Hepatocyte (in vitro differentiated cells): Measurements from ENCODE around the gene TTLL5. TPM values are rescaled to one million over a fixed set of nuclear protein-coding genes. Genes with fewer than 3 reads are reported as not detected.

Experiments
- DNase-seq: peaks from one replicate; pipeline ENCODE4 v3.0.0-alpha.2; 2016; ENCODE audit warnings: low spot score
- H2AFZ ChIP-seq: fragments of 200-600 bp; sonication (generic); 2 replicates; pipeline ENCODE4 v1.6.0; 2016; ENCODE audit warnings: antibody characterized with exemption, mild to moderate bottlenecking
- H3K27ac ChIP-seq: fragments of 200-600 bp; sonication (generic); 2 replicates; pipeline ENCODE4 v1.5.1; 2016; ENCODE audit warnings: mild to moderate bottlenecking
- H3K27me3 ChIP-seq: fragments of 200-600 bp; sonication (generic); 2 replicates; pipeline ENCODE4 v1.6.1; 2016
- H3K36me3 ChIP-seq: fragments of 200-600 bp; sonication (generic); replicated peaks from 2 replicates; pipeline ENCODE4 v1.5.1; 2016; ENCODE audit warnings: low read depth; ENCODE audit not compliant: insufficient read depth
- H3K4me1 ChIP-seq: fragments of 200-600 bp; sonication (generic); 2 replicates; pipeline ENCODE4 v1.5.1; 2016; ENCODE audit warnings: mild to moderate bottlenecking, moderate library complexity; ENCODE audit not compliant: insufficient read depth
- H3K4me2 ChIP-seq: fragments of 200-600 bp; sonication (generic); 2 replicates; pipeline ENCODE4 v1.6.0; 2016
- H3K4me3 ChIP-seq: fragments of 200-600 bp; sonication (generic); 2 replicates; pipeline ENCODE4 v1.5.1; 2016; ENCODE audit warnings: mild to moderate bottlenecking
- H3K79me2 ChIP-seq: fragments of 200-600 bp; sonication (generic); 2 replicates; pipeline ENCODE4 v1.6.0; 2017; ENCODE audit warnings: mild to moderate bottlenecking
- H3K9me2 ChIP-seq: fragments of 200-600 bp; sonication (generic); replicated peaks from 2 replicates; pipeline ENCODE4 v1.6.0; 2017; ENCODE audit warnings: mild to moderate bottlenecking; ENCODE audit not compliant: insufficient read depth
- H3K9me3 ChIP-seq: fragments of 200-600 bp; sonication (generic); 2 replicates; pipeline ENCODE4 v1.5.1; 2016; ENCODE audit warnings: low read depth, mild to moderate bottlenecking
- H4K20me1 ChIP-seq: fragments of 200-600 bp; sonication (generic); 2 replicates; pipeline ENCODE4 v1.6.0; 2016; ENCODE audit warnings: mild to moderate bottlenecking; ENCODE audit not compliant: insufficient read depth, poor library complexity, severe bottlenecking
- EZH2 ChIP-seq: fragments of 200-600 bp; sonication (generic); IDR thresholded peaks from 2 replicates; pipeline ENCODE4 v1.6.1; 2016; ENCODE audit warnings: antibody characterized with exemption, mild to moderate bottlenecking, borderline replicate concordance
- EZH2phosphoT487 ChIP-seq: fragments of 200-600 bp; sonication (generic); IDR thresholded peaks from one replicate; pipeline ENCODE4 v1.6.1; 2018; ENCODE audit warnings: antibody characterized with exemption, mild to moderate bottlenecking, low read depth, moderate library complexity; ENCODE audit not compliant: unreplicated experiment, severe bottlenecking
- WGBS: methylation state at CpG from one replicate; pipeline ENCODE4 v1.1.6; 2016; ENCODE audit warnings: low lambda C conversion rate; ENCODE audit errors: missing lambda C conversion rate; 5-methylcytosine and 5-hydroxymethylcytosine counted together
- polyA plus RNA-seq: library from polyadenylated mRNA; unstranded; fragments of >200 nt; fragmentation: Nextera tagmentation; extraction: Ambion mirVana; gene quantifications from 2 replicates; pipeline ENCODE4 v1.2.1, GENCODE V29; 2016
- total RNA-seq: library from RNA; depleted of rRNA; stranded (reverse); fragments of >200 nt; gene quantifications from 2 replicates; pipeline ENCODE4 v1.2.3, GENCODE V29; 2014
- TF ChIP-seq, protein P1 (sequence below): fragments of 200-600 bp; sonication (generic); IDR thresholded peaks from 2 replicates; pipeline ENCODE4 v1.5.1; 2016; ENCODE audit warnings: antibody characterized with exemption, mild to moderate bottlenecking; ENCODE audit not compliant: poor library complexity

TTLL5 gene
- total and polyA plus RNA-seq, 2 experiments from 2014 or later: 8.9 to 11.1 TPM

DNA sequence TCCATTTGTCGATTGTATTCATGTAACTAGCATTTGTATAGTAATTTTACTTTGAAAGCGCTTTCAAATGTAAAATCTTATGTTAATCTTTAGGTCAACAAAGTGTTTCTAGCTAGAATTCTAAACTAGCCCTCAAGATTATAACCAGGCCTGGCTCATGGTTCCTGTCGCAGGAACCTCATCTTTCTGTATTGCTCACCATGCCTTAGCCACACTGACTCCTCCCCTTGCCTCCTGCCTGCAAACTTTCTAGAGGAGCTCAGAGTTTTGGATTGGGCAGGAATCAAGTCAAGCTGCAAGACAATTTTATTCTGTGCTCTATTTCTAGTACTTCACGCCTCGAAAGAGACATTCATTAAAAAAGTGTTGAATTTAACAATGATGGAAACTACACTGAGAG lies 220.9 kb downstream of the TTLL5 start:
- H3K4me1 ChIP-seq: peaks cover 16% of the 10 kb centered on the region
- WGBS: 94% methylated on average over 5 of the region's 5 CpGs
- no peak overlapping the region for H3K4me2 ChIP-seq
- no peak overlapping the region for H3K27ac ChIP-seq
- no peak for DNase-seq
- no peak overlapping the region for H3K4me3 ChIP-seq
- H3K36me3 ChIP-seq: no peaks in the 10 kb centered on the region
- H4K20me1 ChIP-seq: no peaks in the 10 kb centered on the region
- H2AFZ ChIP-seq: no peak overlapping the region
- no peaks in the 10 kb centered on the region for H3K9me3 ChIP-seq
- TF ChIP-seq, protein P1, sequence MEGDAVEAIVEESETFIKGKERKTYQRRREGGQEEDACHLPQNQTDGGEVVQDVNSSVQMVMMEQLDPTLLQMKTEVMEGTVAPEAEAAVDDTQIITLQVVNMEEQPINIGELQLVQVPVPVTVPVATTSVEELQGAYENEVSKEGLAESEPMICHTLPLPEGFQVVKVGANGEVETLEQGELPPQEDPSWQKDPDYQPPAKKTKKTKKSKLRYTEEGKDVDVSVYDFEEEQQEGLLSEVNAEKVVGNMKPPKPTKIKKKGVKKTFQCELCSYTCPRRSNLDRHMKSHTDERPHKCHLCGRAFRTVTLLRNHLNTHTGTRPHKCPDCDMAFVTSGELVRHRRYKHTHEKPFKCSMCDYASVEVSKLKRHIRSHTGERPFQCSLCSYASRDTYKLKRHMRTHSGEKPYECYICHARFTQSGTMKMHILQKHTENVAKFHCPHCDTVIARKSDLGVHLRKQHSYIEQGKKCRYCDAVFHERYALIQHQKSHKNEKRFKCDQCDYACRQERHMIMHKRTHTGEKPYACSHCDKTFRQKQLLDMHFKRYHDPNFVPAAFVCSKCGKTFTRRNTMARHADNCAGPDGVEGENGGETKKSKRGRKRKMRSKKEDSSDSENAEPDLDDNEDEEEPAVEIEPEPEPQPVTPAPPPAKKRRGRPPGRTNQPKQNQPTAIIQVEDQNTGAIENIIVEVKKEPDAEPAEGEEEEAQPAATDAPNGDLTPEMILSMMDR: no peak
- no peak for TF ChIP-seq EZH2phosphoT487
- TF ChIP-seq EZH2: no peak
- H3K9me2 ChIP-seq: no peaks in the 10 kb centered on the region
- H3K27me3 ChIP-seq: no peaks in the 10 kb centered on the region
- no peaks in the 10 kb centered on the region for H3K79me2 ChIP-seq

DNA sequence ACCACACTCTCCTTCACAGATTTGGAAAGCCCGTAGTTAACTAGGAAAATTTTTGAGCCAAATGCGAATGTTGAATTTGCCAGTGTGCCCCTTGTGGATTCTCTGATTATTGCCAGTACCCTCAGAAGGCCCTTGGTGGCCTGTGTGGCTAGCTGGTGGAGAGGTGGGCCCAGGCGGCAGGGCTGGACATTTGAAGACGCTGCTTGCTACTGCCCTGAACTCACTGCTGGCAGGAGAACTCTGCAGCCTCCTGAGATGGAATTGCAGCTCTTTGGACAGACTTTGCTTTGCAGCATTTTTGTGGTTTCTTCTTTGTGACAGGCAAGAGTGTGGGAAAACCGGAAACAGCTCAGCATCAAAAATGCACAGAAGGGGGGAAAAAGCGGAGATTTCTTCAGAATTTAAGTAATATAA lies 223.2 kb downstream of the TTLL5 start:
- no peak overlapping the region for H2AFZ ChIP-seq
- H3K4me1 ChIP-seq: peaks cover 6% of the 10 kb centered on the region
- TF ChIP-seq EZH2phosphoT487 (no peak), EZH2 (no peak)
- TF ChIP-seq, protein P1: peak; percentile 20
- no peak overlapping the region for H3K4me3 ChIP-seq
- whole genome bisulfite sequencing: 53% methylated on average over 6 of the region's 6 CpGs
- H3K79me2 ChIP-seq: no peaks in the 10 kb centered on the region
- H4K20me1 ChIP-seq: no peaks in the 10 kb centered on the region
- H3K27ac ChIP-seq: peak overlapping the region; percentile 74
- DNase-seq: no peak
- no peaks in the 10 kb centered on the region for H3K9me3 ChIP-seq
- no peaks in the 10 kb centered on the region for H3K36me3 ChIP-seq
- no peak overlapping the region for H3K4me2 ChIP-seq
- H3K9me2 ChIP-seq: no peaks in the 10 kb centered on the region
- no peaks in the 10 kb centered on the region for H3K27me3 ChIP-seq

DNA sequence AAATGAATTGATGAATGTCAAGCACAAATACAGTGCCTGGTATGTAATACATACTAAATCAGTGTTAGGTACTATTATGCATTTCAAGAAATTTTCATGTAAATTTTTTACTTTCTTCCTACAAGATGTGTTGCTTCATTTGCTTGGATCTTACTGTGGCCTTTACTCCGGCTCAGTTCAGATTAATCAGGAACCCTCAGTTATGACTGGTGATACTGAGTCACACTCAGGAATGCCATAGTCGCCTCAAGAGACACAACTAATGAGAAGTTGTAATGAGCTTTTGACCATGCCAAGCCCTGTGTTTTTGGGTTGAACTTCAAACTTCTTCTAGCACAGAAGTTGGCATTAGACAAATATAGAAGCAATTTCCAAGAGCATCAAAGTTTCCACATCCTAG lies 224.8 kb downstream of the TTLL5 start:
- Histone ChIP-seq H3K79me2 (no peaks in the 10 kb centered on the region), H3K9me3 (no peaks in the 10 kb centered on the region), H3K27ac (peak overlapping the region; percentile 55), H4K20me1 (no peaks in the 10 kb centered on the region), H3K4me3 (no peak overlapping the region), H2AFZ (no peak overlapping the region), H3K36me3 (no peaks in the 10 kb centered on the region), H3K27me3 (no peaks in the 10 kb centered on the region), H3K9me2 (no peaks in the 10 kb centered on the region), H3K4me2 (no peak overlapping the region), H3K4me1 (peaks cover 6% of the 10 kb centered on the region)
- no peak for DNase-seq
- 70% methylated on average over 2 of the region's 2 CpGs for WGBS
- TF ChIP-seq, protein P1: no peak
- no peak for TF ChIP-seq EZH2
- no peak for TF ChIP-seq EZH2phosphoT487
